HG02981 (cell line): ENCODE data around the gene STARD10.

Source experiments
- ATAC-seq: cut with Tn5 transposase; IDR thresholded peaks from one replicate; pipeline ENCODE4 v1.9.1; 2021; ENCODE audit warnings: mild to moderate bottlenecking, moderate library complexity; ENCODE audit not compliant: unreplicated experiment

STARD10 gene

DNA sequence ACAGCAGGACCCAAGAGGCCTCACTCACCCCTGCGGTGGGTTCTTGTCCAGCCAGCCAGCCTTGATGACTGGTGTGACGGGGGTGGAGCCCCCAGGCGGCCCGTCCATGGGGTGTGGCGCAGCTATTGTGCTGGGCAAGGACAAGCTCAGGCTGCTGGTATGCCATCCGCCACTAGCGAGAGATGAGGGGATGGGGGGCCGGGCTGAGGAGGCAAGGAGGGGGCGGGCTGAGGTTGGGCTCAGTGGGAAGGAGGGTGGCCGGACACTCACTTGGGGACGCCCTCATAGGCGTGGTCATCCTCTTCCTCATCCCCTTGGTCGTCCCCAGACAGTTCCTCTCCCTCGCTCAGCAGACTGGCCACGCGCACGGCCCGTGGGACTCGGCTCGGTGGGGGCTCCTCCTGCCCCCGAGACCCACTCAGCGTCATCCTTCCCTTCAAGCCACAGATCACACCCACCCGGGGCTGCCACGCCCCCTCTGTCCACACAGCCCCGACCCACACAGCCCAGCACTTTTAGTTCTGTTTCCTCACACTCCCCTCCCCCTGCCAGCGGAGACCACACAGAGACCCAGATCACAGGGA is 81.6 kb downstream of the STARD10 start:
- ATAC-seq: no peak

DNA sequence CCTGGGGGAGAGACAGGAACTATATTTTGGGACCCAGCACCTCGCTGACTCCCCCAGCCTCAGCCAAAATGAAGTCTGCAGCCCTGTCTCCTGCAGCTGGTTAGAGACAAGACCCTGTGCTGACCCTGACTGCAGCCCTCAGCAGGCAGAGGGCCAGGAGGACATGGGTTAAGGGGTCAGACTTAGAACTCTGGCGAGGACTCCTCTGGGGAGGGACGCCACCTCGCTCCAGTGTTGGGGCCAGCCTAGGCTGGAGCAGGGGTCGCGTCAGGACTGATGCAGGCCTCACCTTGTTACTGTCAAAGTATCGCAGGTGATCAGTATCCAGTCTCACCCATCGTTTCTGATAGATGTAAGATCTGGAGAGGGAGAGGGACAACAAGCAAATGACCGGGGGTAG is 82.7 kb downstream of the STARD10 start:
- no peak for ATAC-seq

DNA sequence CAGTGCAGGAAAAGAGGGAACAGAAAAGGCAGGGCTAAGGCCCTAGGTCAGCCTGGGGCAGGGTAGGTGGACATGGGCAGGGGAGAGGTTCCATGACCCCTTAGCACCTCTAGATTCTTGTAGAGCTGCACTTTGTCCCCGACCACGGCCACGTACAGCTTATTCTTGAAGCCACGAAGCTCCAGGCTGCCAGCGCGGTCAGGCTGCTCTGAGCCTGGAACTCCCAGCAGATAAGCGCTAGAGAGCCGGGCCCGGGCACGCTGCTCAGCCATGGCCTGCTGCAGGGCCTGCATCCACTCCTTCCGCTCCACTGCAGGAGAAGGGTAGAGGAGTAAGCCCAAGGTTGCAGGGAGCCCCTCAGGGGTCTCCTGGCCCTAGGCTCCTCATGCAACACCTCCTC is 83.6 kb downstream of the STARD10 start:
- no peak for ATAC-seq

DNA sequence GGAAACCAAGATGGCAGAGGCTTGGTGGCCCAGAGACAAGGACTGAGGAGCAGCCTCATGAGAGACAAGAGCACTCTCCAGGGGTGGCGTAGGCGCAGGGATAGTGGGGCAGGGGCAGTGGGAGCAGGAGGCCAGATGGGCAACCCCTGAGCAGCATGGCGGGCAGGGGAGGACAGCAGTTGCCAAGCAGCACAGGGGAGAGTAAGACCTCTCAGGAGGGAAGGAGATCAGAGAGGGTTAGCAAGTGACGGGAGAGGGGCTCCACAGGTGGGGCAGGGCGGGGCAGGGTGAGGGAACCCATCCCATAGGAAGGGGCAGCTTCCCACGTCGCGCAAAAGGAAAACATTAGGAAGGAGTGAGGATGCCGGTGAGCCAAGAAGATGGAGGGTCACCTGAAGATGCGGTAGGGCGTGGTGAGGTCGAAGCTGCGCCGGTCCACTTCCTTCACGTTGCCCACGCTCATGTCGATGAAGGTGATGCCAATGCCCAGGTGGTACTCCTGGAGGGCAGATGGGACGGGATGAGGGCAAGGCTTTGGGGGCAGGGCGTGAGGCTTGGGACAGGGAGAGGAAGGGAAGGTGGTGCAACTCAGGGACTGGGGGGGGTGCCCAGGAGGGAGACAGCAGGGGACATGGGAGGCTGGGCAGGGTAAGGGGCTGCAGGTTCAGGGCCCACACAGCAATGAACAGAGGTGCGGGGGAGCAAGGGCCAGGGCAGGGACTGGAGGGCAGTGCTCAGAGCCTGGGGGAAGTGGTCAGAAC is 84.2 kb downstream of the STARD10 start:
- no peak for ATAC-seq

DNA sequence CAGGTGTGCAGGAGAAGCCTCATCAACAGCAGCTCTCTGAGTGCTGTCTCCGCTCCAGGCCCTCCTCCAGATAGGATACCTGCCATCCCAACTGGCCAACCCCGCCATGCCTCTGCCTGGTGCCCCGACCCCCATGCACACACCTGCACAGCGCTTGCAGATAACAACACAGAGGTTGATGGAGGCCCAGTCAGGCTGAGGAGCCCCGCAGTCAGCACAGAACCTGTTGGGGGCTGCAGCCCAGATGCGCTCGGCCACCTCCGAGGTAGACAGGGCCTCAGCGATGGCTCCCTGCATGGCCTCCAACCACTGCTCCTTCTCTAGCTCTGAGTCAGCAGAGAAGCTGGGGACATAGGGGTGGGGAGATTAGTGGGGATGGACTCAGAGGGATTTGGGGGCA is 86.8 kb downstream of the STARD10 start:
- ATAC-seq: no peak

DNA sequence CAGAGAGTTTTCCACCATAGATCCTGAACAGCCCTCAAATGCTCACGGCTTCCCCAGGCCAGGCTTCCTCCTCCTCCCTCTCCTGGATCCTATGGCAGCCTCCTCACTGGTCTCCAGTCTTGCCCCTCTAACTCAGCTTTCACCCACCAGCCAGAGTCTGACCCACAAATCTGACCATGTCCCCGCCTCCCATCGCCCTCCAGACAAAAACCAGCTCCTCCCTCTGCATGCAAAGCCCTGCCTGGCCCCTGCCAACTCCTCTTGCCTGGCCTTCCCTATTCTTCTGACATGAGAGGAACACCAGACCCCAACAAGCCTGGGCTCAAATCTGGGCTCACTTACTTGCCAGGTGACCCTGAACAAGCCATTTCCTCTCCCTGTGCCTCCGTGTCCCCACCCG is 87.3 kb downstream of the STARD10 start:
- no peak for ATAC-seq

DNA sequence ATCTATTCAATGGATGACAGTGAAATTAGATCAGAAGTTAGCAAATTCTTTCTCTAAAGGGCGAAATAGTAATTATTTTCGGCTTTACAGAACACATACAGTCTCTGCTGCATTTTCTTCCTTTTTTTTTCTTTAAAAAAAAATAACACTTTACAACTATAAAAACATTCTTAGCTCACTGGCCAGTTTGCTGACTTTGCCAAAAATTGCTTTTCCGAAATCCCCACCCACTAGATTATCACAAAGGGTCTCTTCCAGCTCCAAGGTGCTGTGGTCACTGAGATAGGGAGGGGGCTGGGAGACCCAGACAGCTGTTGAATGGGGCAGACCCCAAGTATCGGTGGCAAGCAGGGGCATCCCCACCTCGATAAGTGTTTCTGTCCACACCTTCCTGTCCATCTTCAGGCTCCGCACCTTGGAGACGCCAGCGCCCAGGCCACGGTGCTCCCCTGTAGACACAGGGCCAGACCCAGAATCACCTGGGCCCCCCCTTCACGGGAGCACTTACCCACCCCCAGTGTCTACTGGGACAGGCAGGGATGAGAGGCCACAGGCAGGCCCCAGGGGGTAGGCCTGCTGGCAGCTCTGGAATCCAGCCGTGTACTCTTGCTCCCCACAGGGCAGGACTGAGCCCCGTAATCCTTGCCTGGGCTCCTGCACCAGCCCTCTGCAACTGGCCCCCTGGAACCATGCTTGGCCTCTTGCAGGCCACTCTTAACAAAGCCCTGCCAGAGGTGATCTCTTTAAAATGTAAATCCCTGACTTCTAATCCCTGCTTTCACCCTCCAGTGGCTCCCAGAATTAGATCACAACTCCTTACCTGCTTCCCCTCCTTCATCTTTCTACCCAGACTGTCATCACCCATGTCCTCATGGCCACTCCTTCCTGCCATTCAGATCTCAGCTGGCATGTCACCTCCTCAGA is 88.1 kb downstream of the STARD10 start:
- no peak for ATAC-seq

DNA sequence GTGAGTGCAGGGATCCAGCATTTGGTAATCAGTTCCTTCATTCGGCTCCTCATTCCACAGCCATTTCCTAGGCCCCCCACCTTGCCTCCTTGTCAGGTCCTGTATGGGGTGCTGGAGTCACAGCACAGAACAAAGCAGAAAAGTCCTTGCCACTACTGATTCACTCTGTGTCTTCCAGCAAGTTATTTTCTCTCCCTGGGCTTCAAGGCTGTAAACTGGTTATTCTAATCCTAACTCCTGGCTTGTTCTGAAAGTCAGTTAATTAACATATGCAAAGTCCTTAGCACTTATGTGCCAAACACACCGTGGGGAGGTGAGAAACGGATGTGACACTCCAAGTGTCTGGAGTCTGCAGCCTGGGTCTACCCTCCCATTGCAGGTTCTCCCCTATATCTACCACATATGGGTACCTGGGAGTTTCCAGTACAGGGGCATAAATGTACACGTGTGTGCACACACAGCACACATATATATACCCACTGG is 89.0 kb downstream of the STARD10 start:
- ATAC-seq: no peak
